ENCODE data around the gene ARHGEF16. TPM values are rescaled to one million over a fixed set of nuclear protein-coding genes. Genes with fewer than 3 reads are reported as not detected.

The ARHGEF16 gene
- total RNA-seq, 1 donor from 2014 or later = 21.6 TPM

GRCh38 chr1:3444736-3445135 lies 9.7 kb upstream of the ARHGEF16 start:
- DNase-seq (ENCODE audit: low read depth) = no peak
- no peak for TF ChIP-seq CTCF (IDR thresholded peaks at IDR 0.05; ENCODE audit: insufficient read depth, low read length, severe bottlenecking)
- FAIRE-seq = no peak
- Histone ChIP-seq H3K27me3 (ENCODE audit: control insufficient read depth, insufficient read depth, low read length) (peaks cover 1% of the 10 kb centered on the region), H3K4me3 (ENCODE audit: low read depth, low read length) (no peak overlapping the region), H3K36me3 (ENCODE audit: control insufficient read depth, insufficient read depth, low read length) (no peaks in the 10 kb centered on the region)

- Histone ChIP-seq H3K36me3 (ENCODE audit: control insufficient read depth, insufficient read depth, low read length) (no peaks in the 10 kb centered on the region), H3K27me3 (ENCODE audit: control insufficient read depth, insufficient read depth, low read length) (no peaks in the 10 kb centered on the region), H3K4me3 (ENCODE audit: low read depth, low read length) (no peak overlapping the region)
- no peak for TF ChIP-seq CTCF (IDR thresholded peaks at IDR 0.05; ENCODE audit: insufficient read depth, low read length, severe bottlenecking)
- no peak for DNase-seq (ENCODE audit: low read depth)
- FAIRE-seq = no peak
Observed at GRCh38 chr1:3450202-3450863, 4.1 kb upstream of the ARHGEF16 start.

DNA sequence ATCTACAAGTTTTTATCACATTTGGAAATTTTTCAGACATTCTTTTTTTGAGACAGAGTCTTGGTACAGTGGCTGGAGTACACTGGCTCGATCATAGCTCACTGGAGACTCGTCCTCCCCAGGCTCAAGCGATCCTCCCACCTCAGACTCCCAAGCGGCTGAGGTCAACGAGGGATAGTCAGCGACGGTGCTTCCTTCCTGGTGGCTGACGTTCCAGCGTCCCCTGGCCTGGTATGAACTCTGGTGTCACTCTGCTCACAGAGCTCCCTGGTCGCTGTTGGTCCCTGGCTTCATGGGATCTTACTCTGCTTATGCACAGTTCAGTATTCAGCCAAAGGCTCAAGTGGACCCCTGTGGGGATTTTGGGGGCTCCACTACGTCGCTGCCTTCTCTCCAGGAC lies 3.5 kb upstream of the ARHGEF16 start:
- H3K27me3 ChIP-seq (ENCODE audit: control insufficient read depth, insufficient read depth, low read length) = no peaks in the 10 kb centered on the region
- no peak for TF ChIP-seq CTCF (IDR thresholded peaks at IDR 0.05; ENCODE audit: insufficient read depth, low read length, severe bottlenecking)
- FAIRE-seq = no peak

GRCh38 chr1:3451994-3452865 lies 2.2 kb upstream of the ARHGEF16 start:
- TF ChIP-seq CTCF (IDR thresholded peaks at IDR 0.05; ENCODE audit: insufficient read depth, low read length, severe bottlenecking) = no peak
- Histone ChIP-seq H3K4me3 (ENCODE audit: low read depth, low read length) (no peak overlapping the region), H3K36me3 (ENCODE audit: control insufficient read depth, insufficient read depth, low read length) (no peaks in the 10 kb centered on the region), H3K27me3 (ENCODE audit: control insufficient read depth, insufficient read depth, low read length) (no peaks in the 10 kb centered on the region)
- FAIRE-seq (no peak), DNase-seq (ENCODE audit: low read depth) (no peak)

More for the DNA sequence above, 3.5 kb upstream of the ARHGEF16 start:
- Histone ChIP-seq H3K36me3 (ENCODE audit: control insufficient read depth, insufficient read depth, low read length) (no peaks in the 10 kb centered on the region), H3K4me3 (ENCODE audit: low read depth, low read length) (no peak overlapping the region)
- no peak for DNase-seq (ENCODE audit: low read depth)

GRCh38 chr1:3452866-3453175 lies 1.6 kb upstream of the ARHGEF16 start:
- TF ChIP-seq CTCF (IDR thresholded peaks at IDR 0.05; ENCODE audit: insufficient read depth, low read length, severe bottlenecking) = no peak
- no peak for FAIRE-seq
- no peak for DNase-seq (ENCODE audit: low read depth)

More at GRCh38 chr1:3452866-3453175, 1.6 kb upstream of the ARHGEF16 start:
- H3K27me3 ChIP-seq (ENCODE audit: control insufficient read depth, insufficient read depth, low read length) = no peaks in the 10 kb centered on the region
- no peaks in the 10 kb centered on the region for H3K36me3 ChIP-seq (ENCODE audit: control insufficient read depth, insufficient read depth, low read length)
- H3K4me3 ChIP-seq (ENCODE audit: low read depth, low read length) = no peak overlapping the region
